HG02678 (cell line): ENCODE data around the gene HSD17B8.

Source experiments
- ATAC-seq: cut with Tn5 transposase; IDR thresholded peaks from one replicate; pipeline ENCODE4 v1.9.1; 2021; ENCODE audit warnings: mild to moderate bottlenecking, moderate library complexity; ENCODE audit not compliant: unreplicated experiment

HSD17B8 gene

GRCh38 chr6:33204415-33205190 is at the start of gene HSD17B8:
Gene HSD17B8, plus strand, starts transcription at chr6:33204655. Its CDS starts 14 bp downstream, at chr6:33204669.
- ATAC-seq: peak; percentile 59

GRCh38 chr6:33156561-33156960 is 47.9 kb upstream of the HSD17B8 start:
- ATAC-seq: no peak

DNA sequence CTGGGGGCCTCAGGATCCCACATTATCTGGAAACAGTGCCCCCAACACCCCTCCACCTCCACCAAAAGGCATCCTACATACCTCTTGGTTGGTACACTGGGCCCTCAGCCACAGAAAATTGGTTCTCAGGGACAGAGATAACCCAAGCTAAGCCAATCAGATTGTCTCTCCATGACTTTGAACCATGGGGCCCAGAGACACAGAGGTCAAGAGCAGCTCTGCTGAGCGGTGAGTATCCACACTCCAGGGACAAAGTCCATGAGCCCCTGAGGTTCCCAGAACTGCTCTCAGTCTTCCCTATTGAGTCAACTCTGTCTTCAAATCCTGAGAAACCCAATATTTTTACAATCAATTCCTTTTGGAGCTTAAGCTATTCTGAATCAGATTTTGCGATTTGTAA is 47.5 kb upstream of the HSD17B8 start:
- ATAC-seq: no peak

GRCh38 chr6:33160096-33160495 is 44.4 kb upstream of the HSD17B8 start:
- ATAC-seq: no peak

GRCh38 chr6:33160728-33161344 is 43.6 kb upstream of the HSD17B8 start:
- ATAC-seq: no peak

DNA sequence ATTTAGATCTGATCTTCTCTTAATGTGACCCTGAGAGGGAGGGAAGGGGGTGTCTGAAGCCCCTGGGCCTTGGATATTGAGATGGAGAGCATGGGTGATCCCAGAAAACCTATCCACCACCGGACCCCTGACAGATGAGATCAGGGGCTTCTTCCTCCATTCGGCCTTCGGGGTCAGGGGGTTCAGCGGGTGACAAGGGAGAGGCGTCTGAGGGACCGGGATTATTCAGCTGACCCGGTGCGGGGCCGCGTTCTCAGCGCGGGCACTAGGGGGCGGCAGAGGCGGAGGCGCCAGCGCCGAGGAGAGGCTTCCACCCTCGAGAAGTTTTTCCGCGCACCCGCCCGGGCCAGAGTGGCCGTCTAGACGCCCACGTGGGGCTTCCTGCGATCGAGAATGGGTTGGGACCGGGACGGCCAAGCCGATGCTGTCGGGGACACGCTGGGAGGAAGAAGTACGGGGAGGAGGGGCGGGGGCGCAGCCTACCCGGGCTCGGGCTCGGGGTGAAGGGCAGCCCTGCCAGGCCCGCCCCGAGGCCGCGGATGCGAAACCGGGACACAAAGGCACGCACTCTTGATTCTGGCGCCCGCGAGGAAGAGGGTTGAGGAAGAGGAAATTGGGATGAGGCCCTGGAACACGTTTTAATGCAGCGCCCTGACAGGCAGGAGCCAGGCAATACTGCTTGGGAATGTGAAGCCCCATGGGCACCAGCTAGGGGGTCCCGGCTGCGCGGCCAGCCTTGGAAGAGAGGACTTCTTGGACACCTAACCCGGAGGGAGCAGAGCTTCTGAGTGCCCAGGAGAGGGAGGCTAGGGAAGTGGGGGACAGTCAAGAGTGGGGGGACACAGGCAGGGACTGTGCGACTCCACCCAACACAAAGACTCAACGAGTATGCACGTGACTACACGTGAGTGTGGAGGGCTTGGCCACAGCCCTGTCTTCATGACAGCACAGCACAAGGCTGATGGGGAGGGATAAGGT is 42.8 kb upstream of the HSD17B8 start:
- ATAC-seq: peak; percentile 56

DNA sequence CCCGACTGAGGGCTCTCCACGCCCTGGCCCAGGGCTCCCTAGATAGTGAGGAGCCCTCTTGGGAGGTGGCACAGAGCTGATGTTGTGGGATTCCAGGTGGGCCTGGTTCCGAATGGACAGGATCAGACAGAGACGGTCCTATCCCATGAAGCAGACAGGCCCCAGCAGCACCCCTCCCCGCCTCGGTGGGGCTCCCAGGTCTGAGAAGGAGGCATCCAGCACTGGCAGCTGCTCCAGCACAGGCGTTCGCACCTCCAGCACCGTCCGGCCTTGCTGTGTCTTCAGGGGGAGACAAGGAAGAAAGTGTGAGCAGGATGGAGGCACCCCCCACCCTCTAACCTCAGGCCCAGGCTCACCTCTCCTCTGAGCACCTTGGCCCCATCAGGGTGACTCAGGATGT is 40.9 kb upstream of the HSD17B8 start:
- no peak for ATAC-seq

GRCh38 chr6:33164176-33164575 is 40.3 kb upstream of the HSD17B8 start:
- ATAC-seq: no peak

GRCh38 chr6:33164665-33165373 is 39.6 kb upstream of the HSD17B8 start:
- no peak for ATAC-seq

DNA sequence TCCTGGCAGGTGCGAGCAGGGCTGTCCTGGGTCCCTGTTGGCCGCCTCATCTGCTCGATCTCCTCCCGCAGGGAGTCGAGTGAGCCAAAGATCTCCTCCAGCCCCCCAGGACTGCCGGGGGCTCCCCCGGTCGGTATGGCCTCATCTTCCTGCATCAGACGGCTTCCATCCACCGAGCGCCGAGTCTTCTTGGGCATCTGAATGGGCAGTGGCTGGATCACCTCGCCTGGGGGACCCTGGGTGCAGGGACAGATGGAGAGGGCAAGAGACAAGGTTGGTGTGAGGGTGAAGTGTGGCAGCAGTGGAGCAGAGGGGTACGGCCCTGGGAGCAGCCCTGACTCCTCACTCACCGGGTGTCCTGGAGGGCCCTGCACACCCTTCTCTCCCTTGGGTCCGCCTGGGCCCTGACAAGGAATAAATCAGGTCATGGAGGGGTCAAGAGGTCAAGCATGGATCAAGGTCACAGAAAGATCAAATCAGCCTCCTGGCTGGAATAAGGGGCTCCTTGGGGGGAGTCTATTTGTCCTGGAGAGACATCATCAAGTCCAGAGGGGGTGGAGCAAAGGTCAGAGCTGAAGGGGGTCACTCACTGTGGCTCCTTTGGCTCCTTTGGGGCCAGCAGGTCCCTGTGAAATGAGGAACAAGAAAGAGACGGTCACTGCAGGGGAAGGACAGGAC is 38.7 kb upstream of the HSD17B8 start:
- no peak for ATAC-seq

DNA sequence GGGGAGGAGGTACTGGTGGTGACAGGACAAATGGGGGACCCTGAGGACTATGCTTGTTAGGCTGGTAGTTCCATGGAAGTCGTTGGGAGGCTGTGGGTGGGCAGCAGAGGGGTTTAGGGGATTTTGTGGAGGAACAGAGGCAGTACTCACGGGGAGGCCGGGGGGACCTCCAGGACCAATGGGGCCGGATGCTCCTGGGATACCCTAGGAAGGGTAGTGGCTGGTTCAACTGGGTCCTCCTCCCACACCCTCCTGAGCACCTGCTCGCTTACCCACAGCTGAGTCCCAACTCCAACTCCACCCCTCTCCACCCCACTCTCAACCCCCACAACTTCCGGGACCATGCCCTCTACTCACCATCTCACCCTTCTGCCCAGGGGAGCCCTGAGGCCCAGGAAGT is 38.1 kb upstream of the HSD17B8 start:
- ATAC-seq: no peak

DNA sequence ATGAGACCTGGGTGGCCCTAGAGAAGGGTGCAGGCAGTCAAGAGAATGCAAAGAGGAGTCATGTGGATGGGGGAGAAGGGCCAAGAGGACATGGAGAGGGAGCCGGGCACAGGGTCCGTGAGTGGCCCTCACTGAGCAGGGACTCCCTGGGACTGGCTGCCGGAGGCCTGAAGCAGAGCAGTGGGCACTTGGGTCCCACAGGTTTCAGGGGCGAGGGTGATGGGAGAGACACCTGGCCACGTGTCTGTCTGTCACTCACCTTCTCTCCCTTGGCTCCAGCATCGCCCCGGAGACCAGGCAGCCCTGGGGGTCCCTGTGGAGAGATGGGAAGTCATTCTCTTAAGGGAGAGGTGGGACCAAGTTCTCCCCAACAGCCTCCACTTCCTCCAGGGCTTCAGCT is 37.6 kb upstream of the HSD17B8 start:
- ATAC-seq: no peak

GRCh38 chr6:33167374-33168283 is 36.8 kb upstream of the HSD17B8 start:
- ATAC-seq: no peak

GRCh38 chr6:33168284-33168601 is 36.2 kb upstream of the HSD17B8 start:
- no peak for ATAC-seq

DNA sequence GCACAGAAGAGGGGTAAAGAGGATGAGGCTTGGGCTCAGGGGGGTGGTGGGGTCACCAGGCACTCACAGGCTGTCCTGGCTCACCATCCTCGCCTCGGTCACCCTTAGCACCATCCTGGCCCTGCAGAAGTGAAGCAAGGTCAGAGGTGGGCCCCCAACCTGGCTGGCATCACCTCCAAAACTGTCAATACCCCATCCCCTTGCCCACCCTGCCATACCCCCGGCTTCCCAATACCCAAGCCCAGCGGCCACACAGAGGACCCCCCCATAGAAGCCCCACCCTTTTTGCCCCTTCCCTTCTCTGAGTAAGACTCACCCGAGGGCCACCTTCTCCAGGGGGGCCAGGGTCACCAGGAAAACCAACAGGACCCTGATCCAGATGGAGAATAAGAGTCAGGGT is 35.8 kb upstream of the HSD17B8 start:
- no peak for ATAC-seq

GRCh38 chr6:33169291-33170175 is 34.9 kb upstream of the HSD17B8 start:
- no peak for ATAC-seq

GRCh38 chr6:33170176-33171015 is 34.1 kb upstream of the HSD17B8 start:
- no peak for ATAC-seq
